Hepatocyte (in vitro differentiated cells): ENCODE measurements around the gene TEX48. TPM values are rescaled to one million over a fixed set of nuclear protein-coding genes. Genes with fewer than 3 reads are reported as not detected.

Source experiments
- DNase-seq: peaks from one replicate; pipeline ENCODE4 v3.0.0-alpha.2; 2016; ENCODE audit warnings: low spot score
- H2AFZ ChIP-seq: fragments of 200-600 bp; sonication (generic); 2 replicates; pipeline ENCODE4 v1.6.0; 2016; ENCODE audit warnings: antibody characterized with exemption, mild to moderate bottlenecking
- H3K27ac ChIP-seq: fragments of 200-600 bp; sonication (generic); 2 replicates; pipeline ENCODE4 v1.5.1; 2016; ENCODE audit warnings: mild to moderate bottlenecking
- H3K27me3 ChIP-seq: fragments of 200-600 bp; sonication (generic); 2 replicates; pipeline ENCODE4 v1.6.1; 2016
- H3K36me3 ChIP-seq: fragments of 200-600 bp; sonication (generic); replicated peaks from 2 replicates; pipeline ENCODE4 v1.5.1; 2016; ENCODE audit warnings: low read depth; ENCODE audit not compliant: insufficient read depth
- H3K4me1 ChIP-seq: fragments of 200-600 bp; sonication (generic); 2 replicates; pipeline ENCODE4 v1.5.1; 2016; ENCODE audit warnings: mild to moderate bottlenecking, moderate library complexity; ENCODE audit not compliant: insufficient read depth
- H3K4me2 ChIP-seq: fragments of 200-600 bp; sonication (generic); 2 replicates; pipeline ENCODE4 v1.6.0; 2016
- H3K4me3 ChIP-seq: fragments of 200-600 bp; sonication (generic); 2 replicates; pipeline ENCODE4 v1.5.1; 2016; ENCODE audit warnings: mild to moderate bottlenecking
- H3K79me2 ChIP-seq: fragments of 200-600 bp; sonication (generic); 2 replicates; pipeline ENCODE4 v1.6.0; 2017; ENCODE audit warnings: mild to moderate bottlenecking
- H3K9me2 ChIP-seq: fragments of 200-600 bp; sonication (generic); replicated peaks from 2 replicates; pipeline ENCODE4 v1.6.0; 2017; ENCODE audit warnings: mild to moderate bottlenecking; ENCODE audit not compliant: insufficient read depth
- H3K9me3 ChIP-seq: fragments of 200-600 bp; sonication (generic); 2 replicates; pipeline ENCODE4 v1.5.1; 2016; ENCODE audit warnings: low read depth, mild to moderate bottlenecking
- H4K20me1 ChIP-seq: fragments of 200-600 bp; sonication (generic); 2 replicates; pipeline ENCODE4 v1.6.0; 2016; ENCODE audit warnings: mild to moderate bottlenecking; ENCODE audit not compliant: insufficient read depth, poor library complexity, severe bottlenecking
- CTCF ChIP-seq: fragments of 200-600 bp; sonication (generic); IDR thresholded peaks from 2 replicates; pipeline ENCODE4 v1.5.1; 2016; ENCODE audit warnings: antibody characterized with exemption, mild to moderate bottlenecking; ENCODE audit not compliant: poor library complexity
- EZH2 ChIP-seq: fragments of 200-600 bp; sonication (generic); IDR thresholded peaks from 2 replicates; pipeline ENCODE4 v1.6.1; 2016; ENCODE audit warnings: antibody characterized with exemption, mild to moderate bottlenecking, borderline replicate concordance
- EZH2phosphoT487 ChIP-seq: fragments of 200-600 bp; sonication (generic); IDR thresholded peaks from one replicate; pipeline ENCODE4 v1.6.1; 2018; ENCODE audit warnings: antibody characterized with exemption, mild to moderate bottlenecking, low read depth, moderate library complexity; ENCODE audit not compliant: unreplicated experiment, severe bottlenecking
- WGBS: methylation state at CpG from one replicate; pipeline ENCODE4 v1.1.6; 2016; ENCODE audit warnings: low lambda C conversion rate; ENCODE audit errors: missing lambda C conversion rate; 5-methylcytosine and 5-hydroxymethylcytosine counted together
- polyA plus RNA-seq: library from polyadenylated mRNA; unstranded; fragments of >200 nt; fragmentation: Nextera tagmentation; extraction: Ambion mirVana; gene quantifications from 2 replicates; pipeline ENCODE4 v1.2.1, GENCODE V29; 2016
- total RNA-seq: library from RNA; depleted of rRNA; stranded (reverse); fragments of >200 nt; gene quantifications from 2 replicates; pipeline ENCODE4 v1.2.3, GENCODE V29; 2014

The TEX48 gene
- total and polyA plus RNA-seq, 2 experiments from 2014 or later: not detected

GRCh38 chr9:114677418-114677817, 4.6 kb downstream of the TEX48 start:
- Histone ChIP-seq H4K20me1 (no peaks in the 10 kb centered on the region), H2AFZ (no peak overlapping the region), H3K4me1 (peaks cover 13% of the 10 kb centered on the region), H3K27ac (peak overlapping the region; percentile 26), H3K4me3 (no peak overlapping the region), H3K27me3 (no peaks in the 10 kb centered on the region), H3K36me3 (no peaks in the 10 kb centered on the region), H3K79me2 (no peaks in the 10 kb centered on the region), H3K9me2 (no peaks in the 10 kb centered on the region), H3K9me3 (no peaks in the 10 kb centered on the region), H3K4me2 (peak overlapping the region; percentile 24)
- WGBS: 22% methylated on average over 3 of the region's 3 CpGs
- peak; percentile 92 for DNase-seq
- TF ChIP-seq EZH2phosphoT487: no peak
- TF ChIP-seq EZH2: no peak
- no peak for TF ChIP-seq CTCF

- H3K27me3 ChIP-seq: no peaks in the 10 kb centered on the region
- no peaks in the 10 kb centered on the region for H3K36me3 ChIP-seq
- H3K4me1 ChIP-seq: peaks cover 13% of the 10 kb centered on the region
- DNase-seq: no peak
- H3K4me2 ChIP-seq: peak overlapping the region; percentile 24
- H3K4me3 ChIP-seq: no peak overlapping the region
- no peak overlapping the region for H2AFZ ChIP-seq
- no peaks in the 10 kb centered on the region for H4K20me1 ChIP-seq
- H3K27ac ChIP-seq: peak overlapping the region; percentile 0
- no peaks in the 10 kb centered on the region for H3K79me2 ChIP-seq
- WGBS: 93% methylated on average over 4 of the region's 4 CpGs
- no peaks in the 10 kb centered on the region for H3K9me2 ChIP-seq
- TF ChIP-seq CTCF (no peak), EZH2 (no peak), EZH2phosphoT487 (no peak)
- H3K9me3 ChIP-seq: no peaks in the 10 kb centered on the region
These were observed 5.1 kb downstream of the TEX48 start for GRCh38 chr9:114676901-114677300.

- Histone ChIP-seq H3K27me3 (no peaks in the 10 kb centered on the region), H3K4me1 (peaks cover 13% of the 10 kb centered on the region), H4K20me1 (no peaks in the 10 kb centered on the region), H3K4me3 (no peak overlapping the region), H3K4me2 (no peak overlapping the region), H3K79me2 (no peaks in the 10 kb centered on the region), H3K36me3 (no peaks in the 10 kb centered on the region), H3K27ac (no peak overlapping the region), H3K9me3 (no peaks in the 10 kb centered on the region), H3K9me2 (no peaks in the 10 kb centered on the region), H2AFZ (no peak overlapping the region)
- WGBS: 85% methylated on average over 3 of the region's 3 CpGs
- no peak for DNase-seq
- no peak for TF ChIP-seq CTCF
These were observed 7.0 kb downstream of the TEX48 start for GRCh38 chr9:114674798-114675540.
